Measurements from ENCODE around the gene NIP7.

NIP7 gene

DNA sequence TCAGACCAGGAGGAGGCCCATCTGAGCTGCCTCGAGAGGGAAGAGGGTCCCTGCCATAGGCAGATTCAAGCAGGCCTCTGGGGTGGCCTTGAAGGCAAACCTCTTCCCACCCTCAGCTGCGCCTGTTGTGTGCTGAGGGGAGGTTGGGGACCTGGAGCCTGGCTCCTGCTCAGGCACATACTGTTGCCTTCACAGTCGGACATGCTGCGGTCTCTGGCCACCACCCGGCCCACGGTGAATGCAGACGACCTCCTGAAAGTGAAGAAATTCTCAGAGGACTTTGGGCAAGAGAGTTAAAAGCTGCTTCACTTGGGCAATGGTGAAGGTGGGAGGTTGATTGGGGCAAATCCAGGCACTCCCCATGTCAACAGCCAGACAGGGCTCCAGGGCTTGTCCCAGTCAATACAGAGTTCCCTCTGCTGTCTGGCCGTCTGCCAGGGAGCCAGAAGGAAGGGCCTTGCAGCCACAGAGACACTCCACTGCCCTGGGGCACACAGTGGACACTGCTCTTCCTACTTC lies 15.5 kb upstream of the NIP7 start:
- H3K27me3 Mint-ChIP-seq (ENCODE audit: low read depth): no peaks in the 10 kb centered on the region
- H3K4me1 Mint-ChIP-seq (ENCODE audit: low read depth): peaks cover 22% of the 10 kb centered on the region
- no peak overlapping the region for H3K27ac Mint-ChIP-seq
- H3K4me3 Mint-ChIP-seq: no peak overlapping the region
- H3K36me3 Mint-ChIP-seq (ENCODE audit: low read depth): peaks cover 23% of the 10 kb centered on the region
- H3K9me3 Mint-ChIP-seq: no peaks in the 10 kb centered on the region

DNA sequence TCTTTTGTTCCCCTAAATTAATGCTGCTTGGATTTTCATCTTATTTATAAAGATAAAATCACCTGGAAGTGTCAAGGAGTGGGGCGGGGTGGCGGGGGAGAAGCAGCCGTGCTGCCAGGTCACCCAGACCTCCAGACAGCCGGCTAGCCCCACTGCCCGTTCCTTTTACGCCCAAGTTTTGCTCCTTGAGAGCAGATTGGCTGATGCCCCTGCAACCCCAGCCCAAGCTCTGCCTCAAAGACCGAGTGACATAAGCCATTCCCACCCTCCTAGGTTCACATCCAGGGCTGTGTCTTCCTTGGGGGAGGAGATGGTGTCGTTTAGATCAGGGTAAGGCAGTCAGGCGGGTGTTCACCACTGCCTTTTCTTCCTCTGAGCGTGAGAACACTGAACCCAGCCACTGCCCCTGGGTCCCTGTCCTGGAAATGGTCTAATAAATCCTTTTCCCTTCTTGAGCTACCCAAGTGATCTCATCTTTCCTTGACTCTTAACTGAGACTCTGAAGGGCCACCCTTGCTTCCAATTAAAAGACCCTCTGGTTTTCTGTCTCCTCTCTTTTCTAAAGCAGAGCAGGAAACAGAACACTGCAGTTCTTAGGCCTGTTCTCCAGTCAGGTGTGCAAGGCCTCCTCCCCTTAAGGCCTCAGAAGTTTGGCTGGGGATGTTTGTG lies 14.9 kb upstream of the NIP7 start:
- Mint-ChIP-seq H3K36me3 (ENCODE audit: low read depth) (peaks cover 18% of the 10 kb centered on the region), H3K27ac (no peak overlapping the region), H3K9me3 (no peaks in the 10 kb centered on the region), H3K27me3 (ENCODE audit: low read depth) (no peaks in the 10 kb centered on the region), H3K4me3 (no peak overlapping the region), H3K4me1 (ENCODE audit: low read depth) (peaks cover 27% of the 10 kb centered on the region)

DNA sequence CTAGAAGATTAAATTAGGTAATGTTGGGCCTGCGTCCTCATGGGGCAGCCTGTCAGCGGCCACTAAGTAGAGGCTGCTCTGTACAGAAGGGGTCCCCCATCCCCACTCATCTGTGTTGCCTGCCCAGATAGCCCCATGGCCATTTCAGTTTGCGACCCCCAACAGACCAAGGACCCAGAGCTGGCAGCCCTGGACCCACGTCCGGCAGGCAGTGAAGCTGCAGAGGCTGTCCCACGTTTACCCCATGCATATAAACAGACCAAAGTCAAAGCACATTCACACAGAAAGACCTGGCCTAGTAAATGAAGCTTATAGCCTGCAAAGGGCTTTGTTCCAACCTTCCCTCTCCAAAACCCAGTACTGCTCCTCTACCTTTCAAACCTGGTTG lies 13.8 kb upstream of the NIP7 start:
- peaks cover 16% of the 10 kb centered on the region for H3K36me3 Mint-ChIP-seq (ENCODE audit: low read depth)
- H3K27me3 Mint-ChIP-seq (ENCODE audit: low read depth): no peaks in the 10 kb centered on the region
- no peaks in the 10 kb centered on the region for H3K9me3 Mint-ChIP-seq
- no peak overlapping the region for H3K27ac Mint-ChIP-seq
- no peak overlapping the region for H3K4me3 Mint-ChIP-seq
- H3K4me1 Mint-ChIP-seq (ENCODE audit: low read depth): peaks cover 27% of the 10 kb centered on the region

DNA sequence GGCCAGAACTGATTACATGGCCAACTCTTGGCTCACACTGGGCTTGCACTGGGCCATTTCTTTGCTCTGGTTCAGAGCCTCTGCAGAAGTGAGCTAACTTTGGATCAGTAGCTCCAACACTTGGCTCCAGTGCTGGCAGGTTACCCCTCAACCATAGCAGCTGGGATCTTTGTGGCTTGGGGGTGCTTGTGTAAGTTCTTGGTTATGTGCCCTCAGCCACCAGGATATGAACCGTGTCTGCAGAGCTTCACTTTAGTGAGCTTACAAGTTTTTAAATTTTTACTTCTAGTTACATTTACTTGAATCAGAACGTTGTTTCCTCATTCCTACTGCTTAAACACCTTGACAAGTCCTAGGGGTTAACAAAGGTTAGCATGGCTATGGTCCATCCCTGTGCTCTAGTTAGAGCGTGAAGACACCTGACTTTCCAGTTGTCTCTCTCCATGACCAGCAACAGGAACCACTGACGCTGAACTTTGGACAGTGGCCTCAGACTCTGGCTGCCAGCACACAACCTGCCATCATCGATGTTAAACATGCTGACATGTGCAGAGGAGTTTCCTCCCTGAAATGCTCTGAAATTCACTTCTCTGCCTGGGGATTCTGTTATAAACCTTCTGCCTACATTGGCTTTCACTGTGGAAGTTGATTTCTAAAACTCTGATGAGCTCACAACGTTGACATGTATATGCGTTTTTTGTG lies 13.2 kb upstream of the NIP7 start:
- Mint-ChIP-seq H3K36me3 (ENCODE audit: low read depth) (peaks cover 12% of the 10 kb centered on the region), H3K4me3 (no peak overlapping the region), H3K4me1 (ENCODE audit: low read depth) (peaks cover 27% of the 10 kb centered on the region), H3K27ac (no peak overlapping the region), H3K27me3 (ENCODE audit: low read depth) (no peaks in the 10 kb centered on the region), H3K9me3 (no peaks in the 10 kb centered on the region)

DNA sequence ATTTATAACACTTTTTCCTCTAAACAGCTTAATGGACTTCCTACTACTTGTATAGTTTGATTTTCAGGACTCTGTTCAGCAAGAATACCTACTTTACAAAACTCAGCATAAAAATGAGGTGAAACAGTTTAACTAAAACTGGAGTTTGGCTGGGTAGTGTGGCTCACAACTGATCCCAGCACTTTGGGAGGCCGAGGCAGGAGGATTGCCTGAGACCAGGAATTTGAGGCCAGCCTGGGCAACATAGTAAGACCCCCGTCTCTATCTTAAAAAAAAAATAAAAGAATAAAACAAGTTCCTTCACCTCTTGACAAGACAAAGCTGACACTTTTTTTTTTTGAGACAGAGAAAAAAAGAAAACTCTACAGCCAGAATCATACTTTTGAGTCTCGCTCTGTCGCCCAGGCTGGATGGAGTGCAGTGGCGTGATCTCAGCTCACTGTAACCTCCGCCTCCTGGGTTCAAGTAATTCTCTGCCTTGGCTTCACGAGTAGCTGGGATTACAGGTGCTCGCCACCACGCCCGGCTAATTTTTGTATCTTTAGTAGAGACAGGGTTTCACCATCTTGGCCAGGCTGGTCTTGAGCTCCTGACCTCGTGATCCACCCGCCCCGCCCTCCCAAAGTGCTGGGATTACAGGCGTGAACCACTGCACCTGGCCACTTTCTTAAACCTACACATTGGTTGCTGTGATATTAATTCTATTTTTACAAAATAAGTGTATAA lies 11.8 kb upstream of the NIP7 start:
- no peak overlapping the region for H3K4me3 Mint-ChIP-seq
- H3K9me3 Mint-ChIP-seq: no peaks in the 10 kb centered on the region
- no peaks in the 10 kb centered on the region for H3K27me3 Mint-ChIP-seq (ENCODE audit: low read depth)
- H3K36me3 Mint-ChIP-seq (ENCODE audit: low read depth): peaks cover 4% of the 10 kb centered on the region
- peaks cover 27% of the 10 kb centered on the region for H3K4me1 Mint-ChIP-seq (ENCODE audit: low read depth)
- no peak overlapping the region for H3K27ac Mint-ChIP-seq

DNA sequence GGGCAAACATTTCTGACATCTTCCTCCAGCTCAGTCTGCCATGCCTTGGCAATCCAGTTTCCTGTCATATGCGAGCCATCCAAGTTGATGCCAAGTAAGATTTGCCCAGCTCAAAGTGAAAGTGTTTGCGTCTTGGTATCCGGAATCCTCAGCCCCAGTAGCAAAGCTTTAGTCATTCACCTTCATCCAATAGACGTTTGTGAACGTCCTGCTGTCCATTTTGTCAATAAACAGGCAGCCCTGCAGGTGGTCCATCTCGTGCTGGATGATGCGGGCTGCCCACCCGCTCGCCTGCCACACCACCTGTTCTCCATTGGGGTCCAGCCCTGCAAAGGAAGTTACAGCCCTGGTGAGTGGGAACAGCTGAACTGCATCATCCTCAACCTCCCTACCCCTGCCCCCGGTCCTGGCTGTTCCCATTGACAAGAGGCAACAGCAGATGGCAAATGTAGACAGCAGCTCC lies 10.7 kb upstream of the NIP7 start:
- H3K4me1 Mint-ChIP-seq (ENCODE audit: low read depth): peaks cover 27% of the 10 kb centered on the region
- no peak overlapping the region for H3K27ac Mint-ChIP-seq
- H3K36me3 Mint-ChIP-seq (ENCODE audit: low read depth): peaks cover 6% of the 10 kb centered on the region

DNA sequence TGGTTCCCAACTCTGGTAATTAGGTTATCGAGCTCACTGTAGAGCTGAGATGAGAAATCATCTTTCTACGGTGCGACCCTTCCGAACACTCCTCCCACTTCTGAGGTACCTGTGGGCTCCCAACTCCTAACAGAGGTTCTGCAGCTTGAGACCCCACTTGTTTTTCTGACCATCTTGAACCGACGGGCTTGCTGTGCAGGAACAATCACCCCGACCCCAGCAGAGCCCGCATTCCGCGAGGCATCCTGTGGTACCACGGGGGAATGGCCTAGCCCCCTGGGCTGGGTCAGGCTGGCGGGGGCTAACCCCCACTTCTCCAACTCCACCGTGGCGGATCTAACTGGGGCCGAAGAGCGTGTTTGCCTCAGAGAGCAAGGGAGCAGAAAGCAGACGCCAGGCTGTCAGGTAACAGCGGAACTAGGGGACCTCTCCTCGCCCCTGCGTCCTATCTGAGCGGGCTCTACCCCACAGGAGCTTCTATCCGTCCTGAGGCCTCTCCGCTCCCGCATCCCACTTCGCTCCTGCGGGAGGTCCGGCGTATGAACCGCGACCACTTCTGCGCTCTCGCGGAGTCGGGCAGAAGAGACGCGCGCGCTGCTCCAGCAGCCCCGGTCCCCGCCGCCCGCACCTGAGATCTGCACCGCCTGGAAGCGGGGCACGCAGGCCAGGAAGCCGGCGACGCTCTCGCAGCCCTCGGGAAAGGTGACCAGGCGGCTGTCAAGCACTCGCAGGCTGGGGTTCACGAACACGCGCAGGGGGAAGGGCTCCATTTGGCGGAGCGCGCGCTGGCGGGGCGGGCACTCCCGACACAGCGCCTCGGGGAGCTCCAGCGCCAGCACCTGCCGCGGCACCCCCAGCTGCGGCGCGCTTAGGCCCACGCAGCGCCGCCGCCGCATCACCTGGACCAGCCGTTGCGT lies 9.9 kb upstream of the NIP7 start:
- Mint-ChIP-seq H3K4me3 (peak overlapping the region; percentile 77), H3K4me1 (ENCODE audit: low read depth) (peaks cover 27% of the 10 kb centered on the region), H3K27me3 (ENCODE audit: low read depth) (no peaks in the 10 kb centered on the region), H3K27ac (no peak overlapping the region), H3K9me3 (no peaks in the 10 kb centered on the region), H3K36me3 (ENCODE audit: low read depth) (peaks cover 11% of the 10 kb centered on the region)

More for the DNA sequence above, 10.7 kb upstream of the NIP7 start:
- Mint-ChIP-seq H3K27me3 (ENCODE audit: low read depth) (no peaks in the 10 kb centered on the region), H3K9me3 (no peaks in the 10 kb centered on the region), H3K4me3 (peak overlapping the region; percentile 77)

DNA sequence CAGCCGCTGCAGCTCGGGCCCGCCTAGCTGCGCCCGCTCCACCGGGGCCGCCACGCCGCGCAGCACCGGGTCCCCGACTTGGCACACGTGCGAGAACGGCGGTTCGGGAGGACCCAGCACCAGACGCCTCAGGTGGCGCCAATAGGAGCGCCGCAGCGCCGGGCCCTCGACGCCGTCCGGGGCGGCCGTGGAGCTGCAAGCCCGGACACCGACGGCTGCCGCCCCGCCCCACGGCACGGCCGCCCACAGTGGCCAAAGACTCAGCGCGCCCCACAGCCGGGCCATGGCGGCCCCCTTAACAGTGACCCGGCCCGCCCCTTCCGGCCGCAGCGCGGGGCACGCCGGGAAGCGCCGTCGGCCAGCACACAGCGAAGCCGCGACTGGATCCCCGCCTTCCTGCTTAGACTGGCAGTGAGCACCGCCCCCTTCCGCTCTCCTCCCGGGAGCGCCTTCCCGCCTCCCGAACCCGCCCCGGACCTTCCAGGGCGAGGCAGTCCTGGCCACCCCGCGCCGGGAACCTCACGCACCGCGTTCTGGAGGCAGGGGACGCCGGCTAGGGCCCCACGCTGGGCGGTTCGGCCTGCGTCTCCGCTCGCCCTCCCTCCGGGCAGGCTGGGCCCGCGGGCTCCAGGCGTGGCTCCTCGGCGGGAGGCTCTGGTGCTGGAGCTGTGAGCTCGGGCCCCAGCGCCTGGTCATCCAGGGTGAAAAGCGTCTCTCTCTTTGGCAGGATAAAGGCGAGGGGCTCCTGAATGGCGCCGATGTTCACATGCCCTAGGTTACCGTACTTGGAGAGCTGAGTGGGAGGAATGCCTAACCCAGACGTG lies 9.1 kb upstream of the NIP7 start, which contains the start of gene PDF:
Gene PDF (minus strand): TSS at position 303 of the 824 bp plus-strand sequence. CDS start 18 bp downstream, at position 285.
- H3K9me3 Mint-ChIP-seq: no peaks in the 10 kb centered on the region
- H3K36me3 Mint-ChIP-seq (ENCODE audit: low read depth): peaks cover 16% of the 10 kb centered on the region
- H3K4me3 Mint-ChIP-seq: peak within 1 kb of the TSS; percentile 81
- H3K27me3 Mint-ChIP-seq (ENCODE audit: low read depth): no peaks in the 10 kb centered on the region
- H3K4me1 Mint-ChIP-seq (ENCODE audit: low read depth): peaks cover 27% of the 10 kb centered on the region
- no peak within 1 kb of the TSS for H3K27ac Mint-ChIP-seq

DNA sequence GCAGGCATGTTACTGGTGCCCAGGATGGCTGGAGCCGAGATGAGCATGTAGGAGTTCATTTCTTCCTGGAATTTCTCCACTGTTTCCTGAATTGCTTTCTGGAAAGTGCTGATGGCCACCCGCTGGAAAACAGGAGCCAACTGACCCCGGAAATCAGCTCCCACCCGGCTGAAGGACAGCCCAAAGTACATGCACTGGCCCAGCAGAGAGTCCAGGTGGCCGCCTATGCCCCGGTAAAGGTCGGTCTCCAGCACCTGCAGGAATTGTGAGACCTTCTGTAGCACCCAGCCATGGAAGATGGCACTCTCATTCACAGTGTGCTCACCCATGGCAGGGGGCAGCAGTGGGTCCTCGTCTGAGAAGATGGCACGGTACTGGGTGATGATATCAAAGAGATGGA lies 4.9 kb upstream of the NIP7 start:
- H3K27me3 Mint-ChIP-seq (ENCODE audit: low read depth): no peaks in the 10 kb centered on the region
- peaks cover 30% of the 10 kb centered on the region for H3K36me3 Mint-ChIP-seq (ENCODE audit: low read depth)
- peaks cover 15% of the 10 kb centered on the region for H3K4me1 Mint-ChIP-seq (ENCODE audit: low read depth)
- no peaks in the 10 kb centered on the region for H3K9me3 Mint-ChIP-seq
- no peak overlapping the region for H3K27ac Mint-ChIP-seq
- no peak overlapping the region for H3K4me3 Mint-ChIP-seq

DNA sequence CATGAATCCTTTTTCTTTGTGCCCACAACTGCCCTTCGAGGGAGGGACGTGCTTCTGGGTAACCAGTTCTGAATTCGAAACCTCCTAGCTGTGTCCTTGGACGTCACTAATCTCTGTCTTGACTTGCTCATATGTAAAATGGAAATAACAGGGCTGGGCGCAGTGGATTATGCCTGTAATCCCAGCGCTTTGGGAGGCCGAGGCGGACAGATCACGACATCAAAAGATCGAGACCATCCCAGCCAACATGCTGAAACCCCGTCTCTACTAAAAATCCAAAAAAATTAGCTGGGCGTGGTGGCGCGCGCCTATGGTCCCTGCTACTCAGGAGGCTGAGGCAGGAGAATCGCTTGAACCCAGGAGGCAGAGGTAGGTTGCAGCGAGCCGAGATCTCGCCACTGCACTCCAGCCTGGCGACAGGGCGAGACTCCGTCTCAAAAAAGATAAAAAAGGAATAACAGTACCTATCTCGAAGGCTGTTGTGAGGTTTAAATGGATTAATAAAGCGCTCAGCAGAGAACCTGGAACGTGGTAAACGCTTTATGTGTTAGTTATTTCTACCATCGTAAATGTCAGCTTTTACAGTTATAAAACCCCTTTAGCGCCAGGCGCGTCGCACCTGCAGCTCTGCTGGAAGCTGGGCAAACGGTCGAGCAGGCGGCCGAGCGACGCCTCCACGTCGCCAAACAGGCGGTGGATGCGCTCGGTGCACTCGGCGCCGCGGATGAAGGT lies 849 bp upstream of the NIP7 start:
- Mint-ChIP-seq H3K9me3 (no peaks in the 10 kb centered on the region), H3K4me3 (peak overlapping the region; percentile 99), H3K36me3 (ENCODE audit: low read depth) (peaks cover 42% of the 10 kb centered on the region), H3K4me1 (ENCODE audit: low read depth) (peaks cover 30% of the 10 kb centered on the region), H3K27me3 (ENCODE audit: low read depth) (no peaks in the 10 kb centered on the region), H3K27ac (peak overlapping the region; percentile 87)

DNA sequence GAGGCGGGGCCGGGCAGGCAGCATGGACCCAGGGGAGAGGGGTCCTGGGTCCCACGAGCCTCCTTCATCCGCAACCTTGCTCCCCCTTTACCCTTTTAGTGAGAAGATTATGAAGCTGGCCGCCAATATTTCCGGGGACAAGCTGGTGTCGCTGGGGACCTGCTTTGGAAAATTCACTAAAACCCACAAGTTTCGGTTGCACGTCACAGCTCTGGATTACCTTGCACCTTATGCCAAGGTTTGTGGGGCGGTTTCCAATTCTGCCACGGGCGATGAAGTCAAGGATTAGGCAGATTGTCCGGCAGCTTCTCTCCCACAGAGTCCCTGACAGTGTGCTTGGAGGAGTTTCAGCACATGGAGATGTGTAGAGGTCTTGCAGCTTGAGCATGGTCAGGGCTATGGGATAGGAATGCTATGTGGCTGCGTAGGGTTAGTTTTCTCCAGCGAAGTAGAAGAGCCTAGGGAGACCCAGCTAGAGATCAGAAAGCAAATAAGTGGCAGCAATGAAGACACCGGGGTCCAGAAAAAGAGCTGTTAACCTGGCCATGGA lies 598 bp downstream of the NIP7 start:
- H3K4me3 Mint-ChIP-seq: peak overlapping the region; percentile 99
- no peaks in the 10 kb centered on the region for H3K9me3 Mint-ChIP-seq
- peak overlapping the region; percentile 97 for H3K27ac Mint-ChIP-seq
- H3K27me3 Mint-ChIP-seq (ENCODE audit: low read depth): no peaks in the 10 kb centered on the region
- H3K36me3 Mint-ChIP-seq (ENCODE audit: low read depth): peaks cover 33% of the 10 kb centered on the region
- H3K4me1 Mint-ChIP-seq (ENCODE audit: low read depth): peaks cover 29% of the 10 kb centered on the region

DNA sequence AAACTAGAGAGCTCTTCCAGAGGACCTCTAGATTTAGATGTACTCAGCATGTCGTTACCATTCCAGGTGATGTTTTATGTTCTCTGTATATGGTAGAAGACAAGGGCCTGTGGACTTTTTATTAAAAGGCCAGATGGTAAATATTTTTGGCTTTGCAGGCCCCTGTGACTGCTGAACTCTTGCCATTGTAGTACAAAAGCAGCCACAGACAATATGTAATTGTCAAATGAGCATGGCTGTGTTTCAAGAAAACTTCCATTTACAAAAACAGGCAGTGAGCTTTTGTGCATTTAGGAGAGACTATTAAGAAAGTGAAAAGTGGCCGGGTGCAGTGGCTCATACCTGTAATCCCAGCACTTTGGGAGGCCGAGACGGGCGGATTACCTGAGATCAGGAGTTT lies 4.6 kb downstream of the NIP7 start:
- Mint-ChIP-seq H3K9me3 (no peaks in the 10 kb centered on the region), H3K27ac (no peak overlapping the region), H3K36me3 (ENCODE audit: low read depth) (peaks cover 27% of the 10 kb centered on the region), H3K4me1 (ENCODE audit: low read depth) (peaks cover 15% of the 10 kb centered on the region), H3K4me3 (no peak overlapping the region), H3K27me3 (ENCODE audit: low read depth) (no peaks in the 10 kb centered on the region)
